Stimulated activated CD4-positive, alpha-beta T cell treated with anti-CD3 and anti-CD28 coated beads, TNF-alpha, amount 100 ng/mL, for 24 hours (primary cell): ENCODE results near the gene DIS3L.
"Not testable (repeated sequence)": the region's sequence is repeated elsewhere in the genome, so short reads cannot be mapped to it uniquely, and the experiment has no call there.

Experiments used
- DNase-seq, 3 experiments: peaks; one replicate each; pipeline ENCODE4 v3.0.0-alpha.2; 2020; ENCODE audit warnings: low read depth in 3 of 3

DIS3L gene

DNA sequence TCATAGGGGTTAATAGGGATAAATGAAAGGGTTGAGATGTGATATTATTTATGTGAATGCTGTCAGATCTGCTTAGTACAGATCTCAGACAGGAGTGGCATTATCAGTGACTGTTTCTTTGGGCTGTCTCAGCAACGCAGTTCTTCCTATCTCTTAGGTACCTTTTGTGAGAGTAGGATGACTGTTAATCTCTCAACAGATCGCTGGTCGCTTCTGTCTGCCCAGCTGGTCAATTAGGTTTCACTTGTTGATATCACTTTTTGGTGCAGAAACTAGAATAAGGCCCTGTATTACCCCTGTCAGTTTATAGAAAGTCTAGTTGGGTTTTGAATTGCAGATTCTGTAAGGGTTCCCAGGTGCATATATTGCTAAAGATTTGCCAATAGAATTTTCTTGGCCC lies 16.5 kb downstream of the DIS3L start:
- no peak for DNase-seq

DNA sequence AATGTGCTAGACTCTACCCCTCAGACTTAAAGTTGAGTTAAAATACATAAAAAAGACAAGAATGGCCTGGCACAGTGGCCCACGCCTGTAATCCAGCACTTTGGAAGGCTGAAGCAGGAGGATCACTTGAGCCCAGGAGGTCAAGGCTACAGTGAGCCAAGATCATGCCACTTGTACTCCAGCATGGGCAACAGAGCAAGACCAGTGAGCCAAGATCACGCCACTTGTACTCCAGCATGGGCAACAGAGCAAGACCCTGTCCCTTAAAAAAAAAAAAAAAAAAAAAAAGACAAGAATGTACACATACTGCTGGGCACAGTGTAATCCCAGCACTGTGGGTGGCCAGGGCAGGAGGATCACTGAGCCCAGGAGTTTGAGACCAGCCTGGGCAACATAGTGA lies 17.4 kb downstream of the DIS3L start:
- no peak for DNase-seq

DNA sequence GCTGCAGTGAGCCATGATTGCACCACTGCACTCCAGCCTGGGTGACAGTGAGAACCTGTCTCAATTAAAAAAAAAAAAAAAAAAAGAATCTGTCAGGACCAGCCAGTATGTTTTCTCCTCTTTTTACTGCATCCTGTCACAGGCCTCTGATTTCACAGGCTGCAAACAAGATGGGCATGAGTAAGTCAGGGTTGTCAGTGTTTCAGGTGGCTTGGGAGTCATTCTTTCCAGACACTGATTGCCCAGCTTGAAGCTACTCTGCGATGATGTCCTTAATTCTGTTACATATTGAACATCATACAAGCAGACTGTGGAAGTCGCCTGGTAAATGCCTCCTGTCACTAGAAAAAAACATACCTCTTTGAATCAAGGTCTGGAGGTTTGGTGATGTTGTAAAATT lies 18.8 kb downstream of the DIS3L start:
- DNase-seq = no peak

DNA sequence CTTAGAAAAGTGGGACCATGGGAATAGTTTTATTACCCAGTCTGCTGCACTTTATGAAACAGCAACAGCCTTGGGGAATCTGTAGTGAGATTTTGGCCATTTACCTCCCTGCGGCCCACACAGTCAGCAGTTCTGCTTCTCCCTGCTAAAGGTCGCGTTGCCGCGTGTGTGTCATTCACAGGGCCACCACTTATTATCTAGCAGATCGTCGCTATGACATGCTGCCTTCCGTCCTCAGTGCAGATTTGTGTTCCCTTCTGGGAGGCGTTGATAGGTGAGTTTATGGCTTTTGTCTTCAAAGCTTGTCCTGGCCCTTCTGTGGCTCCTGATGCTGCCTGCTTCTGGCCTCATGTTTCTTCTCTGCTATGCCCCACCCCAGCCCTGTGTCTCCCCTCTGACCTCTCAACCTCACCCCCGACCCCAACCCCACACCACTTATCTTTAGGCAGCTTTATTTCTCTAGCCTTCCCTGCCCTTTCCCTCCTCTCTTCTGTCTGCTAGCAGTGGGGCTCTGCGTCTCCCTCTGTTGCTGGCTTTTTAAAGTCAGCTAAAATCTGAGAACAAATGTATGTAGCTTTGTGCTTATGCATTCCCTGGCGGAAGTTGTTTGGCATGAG lies 30.1 kb downstream of the DIS3L start:
- no peak for DNase-seq

DNA sequence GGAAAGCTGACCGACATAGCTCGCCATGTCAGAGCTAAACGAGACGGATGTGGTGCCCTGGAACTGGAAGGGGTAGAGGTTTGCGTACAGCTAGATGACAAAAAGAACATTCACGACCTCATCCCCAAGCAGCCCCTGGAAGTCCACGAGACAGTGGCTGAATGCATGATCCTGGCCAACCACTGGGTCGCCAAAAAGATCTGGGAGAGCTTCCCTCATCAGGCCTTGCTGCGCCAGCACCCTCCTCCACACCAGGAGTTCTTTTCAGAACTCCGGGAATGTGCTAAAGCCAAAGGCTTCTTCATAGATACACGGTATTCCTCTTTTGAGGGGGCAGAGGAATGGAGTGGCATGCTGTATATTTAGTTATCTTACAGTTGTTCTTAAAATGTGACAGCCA lies 32.7 kb downstream of the DIS3L start:
- no peak for DNase-seq

DNA sequence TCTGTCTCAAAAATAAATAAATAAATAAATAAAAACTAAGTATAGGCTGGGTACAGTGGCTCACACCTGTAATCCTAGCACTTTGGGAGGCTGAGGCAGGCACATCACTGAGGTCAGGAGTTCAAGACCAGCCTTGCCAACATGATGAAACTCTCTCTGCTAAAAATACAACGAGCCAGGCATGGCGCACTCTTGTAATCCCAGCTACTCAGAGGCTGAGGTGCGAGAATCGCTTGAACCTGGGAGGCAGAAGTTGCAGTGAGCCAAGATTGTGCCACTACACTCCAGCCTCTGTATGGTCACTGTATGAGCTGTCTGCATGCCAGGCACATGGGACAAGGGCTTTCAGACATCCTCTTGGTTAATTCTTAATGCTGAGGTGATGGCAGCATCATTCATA lies 34.4 kb downstream of the DIS3L start:
- DNase-seq = no peak

DNA sequence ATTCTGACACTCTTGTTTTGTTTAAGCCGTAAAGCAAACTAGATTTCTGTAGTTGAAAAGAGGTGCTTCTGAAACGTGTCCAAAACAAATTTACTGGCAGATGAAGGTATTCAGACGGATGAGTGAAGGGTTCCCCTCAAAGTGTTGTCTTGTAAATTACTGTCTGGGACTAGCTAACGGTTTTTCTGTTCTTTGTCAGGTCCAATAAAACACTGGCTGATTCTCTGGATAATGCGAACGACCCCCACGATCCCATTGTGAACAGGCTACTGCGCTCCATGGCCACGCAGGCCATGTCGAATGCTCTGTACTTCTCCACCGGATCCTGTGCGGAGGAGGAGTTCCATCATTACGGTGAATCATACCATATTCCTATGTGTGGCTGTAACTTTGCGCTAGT lies 35.4 kb downstream of the DIS3L start:
- no peak for DNase-seq

DNA sequence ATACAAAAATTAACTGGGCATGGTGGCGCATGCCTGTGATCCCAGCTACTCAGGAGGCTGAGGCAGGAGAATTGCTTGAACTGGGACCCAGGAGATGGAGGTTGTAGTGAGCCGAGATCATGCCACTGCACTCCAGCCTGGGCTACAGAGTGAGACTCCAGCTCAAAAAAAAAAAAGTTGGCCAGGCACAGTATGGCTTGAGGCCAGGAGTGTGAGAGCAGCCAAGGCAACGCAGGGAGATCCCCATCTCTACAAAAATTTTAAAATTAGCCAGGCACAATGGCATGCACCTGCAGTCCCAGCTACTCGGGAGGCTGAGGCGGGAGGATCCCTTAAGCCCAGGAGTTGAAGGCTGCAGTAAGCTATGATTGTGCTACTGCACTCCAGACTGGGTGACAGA lies 55.2 kb downstream of the DIS3L start:
- DNase-seq = not testable (repeated sequence)

DNA sequence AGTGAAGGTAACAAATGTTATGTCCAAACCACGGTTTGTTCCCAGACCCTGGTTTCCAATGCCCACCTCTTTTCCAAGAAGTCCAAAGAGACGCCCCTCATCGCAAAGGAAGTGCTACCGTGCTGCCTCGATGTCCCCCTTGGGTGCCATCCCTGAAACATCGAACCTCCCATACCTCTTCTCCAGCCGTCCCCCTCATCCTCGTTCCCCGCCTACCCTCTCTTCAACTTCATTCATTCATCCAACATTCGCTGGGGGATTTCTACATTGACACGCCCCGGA lies 62.6 kb downstream of the DIS3L start:
- no peak for DNase-seq

DNA sequence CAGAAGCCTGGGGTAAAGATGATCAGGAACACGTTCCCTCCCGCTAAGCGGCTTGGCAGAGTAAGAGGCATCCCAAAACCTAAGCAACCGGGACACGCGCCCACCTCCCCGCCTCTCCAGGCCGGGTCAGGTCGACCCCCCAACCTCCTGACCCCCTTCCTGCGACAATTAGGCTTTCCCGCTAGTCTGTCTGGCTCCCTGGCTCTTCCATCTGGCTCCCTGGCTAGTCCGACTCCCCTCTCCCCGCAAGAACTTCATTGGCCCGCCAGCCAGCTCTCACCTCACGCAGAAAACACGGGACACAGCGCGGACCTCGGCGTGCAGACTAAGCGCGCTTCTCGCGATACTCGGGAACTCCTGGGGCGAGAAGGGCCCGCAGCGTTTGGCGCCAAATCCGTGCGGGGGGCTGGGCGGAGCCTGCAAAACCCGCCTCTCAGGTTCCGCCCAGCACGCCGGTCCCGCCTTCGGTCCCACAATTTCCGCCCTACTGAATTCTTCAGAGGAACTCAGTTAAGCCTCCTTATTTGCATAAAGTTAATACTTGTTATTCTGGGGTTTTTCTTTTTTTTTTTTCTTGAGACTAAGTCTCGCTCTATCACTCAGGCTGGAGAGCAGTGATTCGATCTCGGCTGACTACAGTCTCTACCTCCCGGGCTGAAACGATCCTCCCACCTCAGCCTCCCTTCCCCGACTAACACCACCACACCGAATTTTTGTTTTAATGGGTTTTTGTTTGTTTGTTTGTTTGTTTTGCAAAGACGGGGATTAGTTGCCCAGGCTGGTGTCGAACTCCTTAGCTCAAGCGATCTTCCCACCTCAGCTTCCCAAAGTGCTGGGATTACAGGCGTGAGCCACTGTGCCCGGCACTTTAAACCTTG lies 63.2 kb downstream of the DIS3L start, which contains the start of gene TIPIN:
TIPIN (minus strand) TSS at position 327 of the 878 bp plus-strand sequence. CDS start 3,738 bp downstream, outside the sequence.
- peak; percentile 94 to 98 (median 97) for DNase-seq

DNA sequence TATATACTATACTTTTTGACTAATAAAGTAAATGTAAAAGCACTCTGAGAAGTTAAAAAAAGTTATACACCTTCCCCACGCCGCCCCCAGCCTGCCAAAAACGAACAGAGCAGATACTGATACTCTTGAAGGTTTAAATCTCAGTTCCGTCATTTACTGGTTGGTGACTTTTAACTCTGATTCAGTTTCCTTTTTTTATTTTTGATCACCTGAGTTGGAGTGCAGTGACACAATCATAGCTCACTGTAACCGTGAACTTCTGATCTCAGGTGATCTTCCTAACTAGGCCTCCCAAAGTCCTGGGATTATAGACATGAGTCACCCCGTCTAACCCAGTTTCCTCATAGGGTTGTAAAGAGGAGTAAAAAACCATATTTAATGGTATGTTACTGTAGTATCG lies 66.4 kb downstream of the DIS3L start:
- DNase-seq = no peak

DNA sequence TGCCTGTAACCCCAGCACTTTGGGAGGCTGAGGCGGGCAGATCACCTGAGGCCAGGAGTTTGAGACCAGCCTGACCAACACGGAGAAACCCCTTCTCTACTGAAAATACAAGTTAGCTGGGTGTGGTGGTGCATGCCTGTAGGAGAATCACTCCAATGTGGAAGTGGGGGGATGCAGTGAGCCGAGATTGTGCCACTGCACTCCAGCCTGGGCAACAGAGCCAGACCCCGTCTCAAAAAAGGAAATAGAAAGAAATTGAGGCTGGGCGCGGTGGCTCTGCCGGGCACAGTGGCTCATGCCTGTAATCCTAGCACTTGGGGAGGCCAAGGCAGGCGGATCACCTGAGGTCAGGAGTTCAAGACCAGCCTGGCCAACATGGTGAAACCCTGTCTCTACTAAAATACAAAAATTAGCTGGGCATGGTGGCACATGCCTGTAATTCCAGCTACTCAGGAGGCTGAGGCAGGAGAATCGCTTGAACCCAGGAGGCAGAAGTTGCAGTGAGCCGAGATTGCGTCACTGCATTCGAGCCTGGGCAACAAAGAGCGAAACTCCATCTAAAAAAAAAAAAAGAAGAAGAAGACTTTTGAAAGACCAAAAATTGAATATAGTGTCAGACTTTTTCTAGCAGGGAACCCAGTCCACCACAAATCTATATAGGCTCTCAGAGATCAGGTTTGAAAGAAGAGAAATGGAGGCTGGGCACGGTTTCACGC lies 68.5 kb downstream of the DIS3L start:
- DNase-seq = not testable (repeated sequence)

DNA sequence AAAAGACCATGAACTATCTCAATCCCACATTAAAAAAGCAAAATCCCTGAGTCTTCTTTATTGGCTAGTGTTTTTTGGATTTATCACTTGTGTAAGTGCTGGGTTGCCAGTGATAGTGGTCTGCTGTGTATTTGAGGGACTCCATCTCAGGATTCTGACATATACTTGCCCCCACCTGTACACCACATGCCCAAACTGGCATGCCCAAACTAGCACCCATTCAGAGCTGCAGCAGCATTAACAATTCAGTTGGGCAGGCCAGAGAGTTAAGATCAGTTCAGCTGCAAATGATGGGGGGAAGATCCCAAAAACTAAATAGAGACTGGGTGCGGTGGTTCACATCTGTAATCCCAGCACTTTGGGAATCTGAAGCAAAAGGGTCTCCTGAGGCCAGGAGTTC lies 69.4 kb downstream of the DIS3L start:
- DNase-seq = no peak

DNA sequence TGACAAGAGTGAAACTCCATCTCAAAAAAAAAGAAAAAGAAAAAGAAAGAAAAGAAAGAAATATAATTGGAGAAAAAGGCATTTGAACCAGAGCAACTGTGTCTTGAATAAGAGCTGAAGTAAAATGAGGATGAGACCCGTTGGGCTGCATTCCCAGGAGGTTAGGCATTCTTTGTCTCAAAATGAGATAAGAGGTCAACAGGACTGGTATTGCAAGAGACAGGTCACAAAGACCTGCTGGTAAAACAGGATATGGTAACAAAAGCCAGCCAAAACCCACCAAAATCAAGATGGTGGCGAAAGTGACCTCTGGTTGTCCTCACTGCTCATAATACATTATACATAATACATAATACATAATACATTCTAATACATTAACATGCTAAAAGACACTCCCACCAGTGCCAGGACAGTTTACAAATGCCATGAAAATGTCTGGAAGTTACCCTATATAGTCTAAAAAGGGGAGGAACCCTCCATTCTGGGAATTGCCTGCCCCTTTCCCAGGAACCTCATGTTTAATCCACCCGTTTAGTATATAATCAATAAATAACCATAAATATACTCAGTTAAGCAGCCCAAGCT lies 71.7 kb downstream of the DIS3L start:
- DNase-seq = no peak

DNA sequence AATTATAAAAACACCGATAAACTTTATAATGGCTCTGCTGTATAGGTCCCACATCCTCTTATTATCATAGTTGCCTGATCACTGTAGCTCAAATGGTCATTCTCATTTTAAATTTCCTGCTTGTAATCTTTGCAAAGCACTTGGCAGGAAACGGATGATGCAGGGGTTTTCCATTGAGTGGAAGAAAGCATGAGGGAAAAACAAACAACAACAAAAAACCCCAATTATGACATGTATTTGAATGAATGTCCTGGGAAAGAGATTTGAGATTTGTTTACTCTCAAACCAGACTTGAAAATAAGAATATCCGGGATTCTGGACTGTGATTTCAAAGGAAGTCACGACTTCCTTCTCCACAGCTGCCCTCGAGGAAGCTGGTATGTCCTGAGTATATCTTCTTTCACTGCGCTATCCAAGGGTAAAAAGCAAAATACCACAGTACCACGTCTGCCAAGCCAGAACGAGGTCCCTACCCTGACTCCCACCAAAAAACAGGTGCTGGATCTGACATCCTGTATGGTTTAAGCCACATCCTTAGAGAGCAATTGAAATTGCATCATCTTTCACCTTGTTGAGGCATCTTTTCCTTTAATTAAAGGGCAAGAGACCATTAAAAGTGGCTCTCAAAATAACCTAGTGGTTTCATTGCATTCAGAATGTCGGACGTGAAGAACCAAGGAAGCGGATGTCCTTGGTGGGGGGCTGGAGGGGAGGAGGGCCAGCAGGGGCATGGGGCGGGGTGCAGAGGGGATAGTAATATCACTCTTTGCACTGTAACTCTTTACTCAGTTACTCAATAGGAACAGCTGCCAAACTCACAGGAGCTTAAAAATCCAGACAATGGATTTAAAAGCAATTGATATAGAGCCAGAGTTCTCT lies 76.6 kb downstream of the DIS3L start:
- DNase-seq = peak in 1 of 3 experiments; percentile 11

DNA sequence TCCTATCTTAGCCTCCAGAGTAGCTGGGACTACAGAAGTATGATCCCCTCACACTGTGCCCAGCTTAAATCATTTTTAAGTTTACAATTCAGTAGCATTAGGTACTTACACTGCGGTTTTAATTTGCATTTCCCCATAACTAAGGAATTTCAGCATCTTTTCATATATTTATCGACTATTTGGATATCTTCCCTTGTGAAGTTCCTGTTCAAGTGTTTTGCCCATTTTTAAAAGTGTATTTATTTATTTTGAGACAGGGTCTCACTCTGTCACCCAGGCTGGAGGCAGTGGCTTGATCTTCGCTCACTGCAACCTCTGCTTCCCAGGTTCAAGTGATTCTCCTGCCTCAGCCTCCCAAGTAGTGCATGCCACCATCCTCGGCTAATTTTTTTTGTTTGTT lies 80.8 kb downstream of the DIS3L start:
- DNase-seq = no peak

DNA sequence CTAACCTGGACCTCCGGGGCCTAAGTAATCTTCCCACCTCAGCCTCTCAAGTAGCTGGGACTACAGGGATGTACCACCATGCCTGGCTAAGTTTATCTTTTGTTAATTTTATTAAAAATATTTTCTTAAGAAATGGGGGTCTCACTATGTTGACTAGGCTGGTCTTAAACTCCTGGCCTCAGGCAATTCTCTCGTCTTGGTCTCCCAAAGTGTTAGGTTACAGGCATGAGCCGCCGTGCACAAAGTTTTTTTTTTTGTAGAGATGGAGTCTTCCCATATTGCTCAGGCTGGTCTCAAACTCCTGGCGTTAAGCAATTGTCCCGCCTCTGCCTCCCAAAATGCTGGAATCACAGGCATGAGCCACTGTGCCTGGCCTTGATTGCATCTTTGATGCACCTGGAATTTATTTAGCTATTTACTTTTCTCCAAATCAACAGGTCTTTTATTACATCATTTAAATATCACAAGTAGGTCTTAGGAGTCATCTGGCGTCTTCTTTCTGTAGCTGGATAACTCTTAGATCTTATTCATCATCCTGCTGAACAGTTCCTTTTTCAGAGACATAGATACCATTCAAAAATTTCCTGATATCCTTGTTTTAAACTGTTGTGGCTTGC lies 85.6 kb downstream of the DIS3L start:
- DNase-seq = no peak

DNA sequence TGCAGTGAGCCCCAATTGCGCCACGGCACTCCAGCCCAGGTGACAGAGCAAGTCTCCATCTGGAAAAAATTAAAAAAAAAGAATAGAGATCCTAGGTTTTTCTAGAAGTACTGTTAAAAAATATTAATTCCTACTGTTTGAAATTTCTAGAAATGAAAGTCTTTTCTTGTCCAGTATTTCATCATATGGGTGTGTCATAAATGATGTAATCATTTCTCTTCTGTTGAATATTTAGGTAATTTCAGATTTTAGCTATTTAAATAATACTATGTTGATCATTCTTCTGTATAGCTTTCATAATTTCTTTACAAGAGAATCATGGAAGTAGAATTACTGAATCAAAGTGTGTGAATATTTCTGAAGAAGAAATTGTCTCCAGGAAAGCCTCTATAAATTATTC lies 88.0 kb downstream of the DIS3L start:
- DNase-seq = not testable (repeated sequence)
